SK-N-SH (cell line): ENCODE measurements around the gene PMF1. TPM values are rescaled to one million over a fixed set of nuclear protein-coding genes. Genes with fewer than 3 reads are reported as not detected.

Experiments used
- CTCF ChIA-PET: fragments of 300-600, 350-600 bp; formaldehyde crosslinking; extraction: SDS; loops from one replicate; lab custom pipeline; 2021; lab: Yijun Ruan, JAX
- POLR2A ChIA-PET: fragments of 350-600 bp; sonication (Branson Sonifier 250); formaldehyde crosslinking; extraction: SDS; loops from one replicate; lab custom pipeline; 2020; ENCODE audit warnings: antibody characterized with exemption, inconsistent platforms; lab: Yijun Ruan, JAX
- DNase-seq: peaks from one replicate; pipeline ENCODE4 v3.0.0; 2012
- H2AFZ ChIP-seq: fragments of 200-600 bp; sonication (generic); 2 replicates; pipeline ENCODE4 v1.8.1; 2016; ENCODE audit warnings: antibody characterized with exemption, mild to moderate bottlenecking, low read depth
- H3F3A ChIP-seq: fragments of 200-600 bp; sonication (generic); replicated peaks from 2 replicates; pipeline ENCODE3; 2016; ENCODE audit warnings: antibody characterized with exemption, mild to moderate bottlenecking; ENCODE audit not compliant: insufficient read depth
- H3K27ac ChIP-seq, 2 experiments: fragments of 200-500 bp in 1 of 2; fragments of 200-600 bp in 1 of 2; sonication (Bioruptor generic) in 1 of 2; sonication (generic), shearing (Covaris generic) in 1 of 2; 2 replicates each; pipeline versions ENCODE4 v1.5.1 to v1.6.1; 2014 to 2016; ENCODE audit warnings: low read depth in 2 of 2, inconsistent platforms in 1 of 2, low read length in 1 of 2, mild to moderate bottlenecking in 1 of 2, mixed read lengths in 1 of 2
- H3K27me3 ChIP-seq: fragments of 200-600 bp; sonication (generic), shearing (Covaris generic); 2 replicates; pipeline ENCODE4 v1.6.1; 2016; ENCODE audit warnings: mixed run types; ENCODE audit not compliant: insufficient read depth
- H3K36me3 ChIP-seq, 2 experiments: fragments of 200-500 bp in 1 of 2; fragments of 200-600 bp in 1 of 2; sonication (Bioruptor generic) in 1 of 2; sonication (generic) in 1 of 2; replicated peaks in 1 of 2; 2 replicates each; pipeline versions ENCODE3 to v1.5.1; 2014 to 2016; ENCODE audit warnings: low read length in 1 of 2, mild to moderate bottlenecking in 1 of 2; ENCODE audit not compliant: insufficient read depth in 2 of 2, control insufficient read depth in 1 of 2
- H3K4me1 ChIP-seq, 2 experiments: fragments of 200-500 bp in 1 of 2; fragments of 200-600 bp in 1 of 2; sonication (Bioruptor generic) in 1 of 2; sonication (generic), shearing (Covaris generic) in 1 of 2; 2 replicates each; pipeline versions ENCODE4 v1.5.1 to v1.6.1; 2014 to 2016; ENCODE audit warnings: low read depth in 1 of 2, low read length in 1 of 2, mixed run types in 1 of 2; ENCODE audit not compliant: insufficient read depth in 2 of 2, control insufficient read depth in 1 of 2
- H3K4me2 ChIP-seq: fragments of 200-600 bp; sonication (generic), shearing (Covaris generic); 2 replicates; pipeline ENCODE4 v1.6.1; 2017; ENCODE audit warnings: mixed run types
- H3K4me3 ChIP-seq, 2 experiments: fragments of 200-500 bp in 1 of 2; fragments of 200-600 bp in 1 of 2; sonication (Bioruptor generic) in 1 of 2; sonication (generic), shearing (Covaris generic) in 1 of 2; 2 replicates each; pipeline versions ENCODE4 v1.5.1 to v1.8.1; 2014 to 2016; ENCODE audit warnings: low read depth in 2 of 2, inconsistent platforms in 1 of 2, low read length in 1 of 2, mild to moderate bottlenecking in 1 of 2, mixed read lengths in 1 of 2, moderate library complexity in 1 of 2
- H3K79me2 ChIP-seq: fragments of 200-600 bp; sonication (generic); 2 replicates; pipeline ENCODE4 v1.8.1; 2017; ENCODE audit warnings: mild to moderate bottlenecking; ENCODE audit not compliant: insufficient read depth
- H3K9ac ChIP-seq: fragments of 200-600 bp; sonication (generic); 2 replicates; pipeline ENCODE4 v1.6.1; 2017; ENCODE audit warnings: mixed run types
- H3K9me2 ChIP-seq: fragments of 200-600 bp; sonication (generic); 2 replicates; pipeline ENCODE4 v1.6.1; 2017; ENCODE audit warnings: mixed run types
- H3K9me3 ChIP-seq: fragments of 200-600 bp; sonication (generic); 2 replicates; pipeline ENCODE4 v1.6.1; 2017; ENCODE audit warnings: mixed run types, mild to moderate bottlenecking, moderate library complexity
- H4K20me1 ChIP-seq: fragments of 200-600 bp; sonication (generic); 2 replicates; pipeline ENCODE4 v1.6.1; 2017; ENCODE audit warnings: mild to moderate bottlenecking, mixed run types; ENCODE audit not compliant: insufficient read depth
- EZH2phosphoT487 ChIP-seq: fragments of 200-600 bp; sonication (generic); IDR thresholded peaks from 2 replicates; pipeline ENCODE4 v1.6.1; 2017; ENCODE audit warnings: low read depth, mixed run types, mild to moderate bottlenecking, antibody characterized with exemption, moderate library complexity, borderline replicate concordance
- FOXJ3 ChIP-seq: sonication (generic); formaldehyde crosslinking; IDR thresholded peaks from 2 replicates; pipeline ENCODE4 v1.5.1; 2020; ENCODE audit warnings: mild to moderate bottlenecking, missing genetic modification reagents
- GATA2 ChIP-seq: sonication (generic); formaldehyde crosslinking; IDR thresholded peaks from 2 replicates; pipeline ENCODE4 v1.5.0; 2020; ENCODE audit warnings: mild to moderate bottlenecking, missing genetic modification reagents
- IRF3 ChIP-seq: fragments of 150-350 bp; IDR thresholded peaks from 2 replicates; pipeline ENCODE4 v1.6.1; 2016; ENCODE audit warnings: mild to moderate bottlenecking, low read depth, low read length
- JUND ChIP-seq: IDR thresholded peaks from 2 replicates; pipeline ENCODE4 v1.4.0; 2012
- MAX ChIP-seq: IDR thresholded peaks from 2 replicates; pipeline ENCODE4 v1.4.0; 2012; ENCODE audit warnings: low read depth
- MXI1 ChIP-seq: IDR thresholded peaks from 2 replicates; pipeline ENCODE4 v1.6.1; 2012; ENCODE audit warnings: mild to moderate bottlenecking, low read depth, low read length, improper control_type of control experiment
- NFIC ChIP-seq: IDR thresholded peaks from 2 replicates; pipeline ENCODE4 v1.4.0; 2012; ENCODE audit warnings: borderline replicate concordance
- NRF1 ChIP-seq: IDR thresholded peaks from 2 replicates; pipeline ENCODE4 v1.6.1; 2012; ENCODE audit warnings: low read depth, mild to moderate bottlenecking, low read length
- POLR2AphosphoS5 ChIP-seq: IDR thresholded peaks from 2 replicates; pipeline ENCODE4 v1.6.1; 2012; ENCODE audit warnings: low read depth, low read length
- RAD21 ChIP-seq: IDR thresholded peaks from 2 replicates; pipeline ENCODE4 v1.6.1; 2012; ENCODE audit warnings: mild to moderate bottlenecking, low read length
- RCOR1 ChIP-seq: fragments of 150-350 bp; IDR thresholded peaks from 2 replicates; pipeline ENCODE4 v1.6.1; 2017; ENCODE audit warnings: antibody characterized with exemption, low read length
- RFX5 ChIP-seq: IDR thresholded peaks from 2 replicates; pipeline ENCODE4 v1.6.1; 2012; ENCODE audit warnings: mild to moderate bottlenecking, improper control_type of control experiment, low read length
- RXRA ChIP-seq: IDR thresholded peaks from 2 replicates; pipeline ENCODE4 v1.4.0; 2012; ENCODE audit warnings: low read depth, mild to moderate bottlenecking, borderline replicate concordance
- TEAD4 ChIP-seq: IDR thresholded peaks from 2 replicates; pipeline ENCODE4 v1.4.0; 2012; ENCODE audit warnings: mild to moderate bottlenecking, borderline replicate concordance; ENCODE audit not compliant: insufficient read depth
- YY1 ChIP-seq: IDR thresholded peaks from 2 replicates; pipeline ENCODE4 v1.4.0; 2012; ENCODE audit warnings: low read depth, mild to moderate bottlenecking
- WGBS: methylation state at CpG from one replicate; pipeline ENCODE4 v1.1.6; 2017; ENCODE audit warnings: low lambda C conversion rate; 5-methylcytosine and 5-hydroxymethylcytosine counted together
- polyA plus RNA-seq, 3 experiments: library from polyadenylated mRNA; depleted of rRNA; stranded (reverse); fragments of >200 nt; gene quantifications; 2 replicates each; pipeline ENCODE4 v1.2.3, GENCODE V29; 2012
- TF ChIP-seq, protein P1 (sequence below): IDR thresholded peaks from 2 replicates; pipeline ENCODE4 v1.4.0; 2012; ENCODE audit warnings: low read depth, borderline replicate concordance
- TF ChIP-seq, protein P2 (sequence below): IDR thresholded peaks from 2 replicates; pipeline ENCODE4 v1.4.0; 2012; ENCODE audit warnings: low read depth, borderline replicate concordance

PMF1 gene
- polyA plus RNA-seq, 1 of the 3 experiments (the other 2 are of a cell fraction) = 89.5 TPM

DNA sequence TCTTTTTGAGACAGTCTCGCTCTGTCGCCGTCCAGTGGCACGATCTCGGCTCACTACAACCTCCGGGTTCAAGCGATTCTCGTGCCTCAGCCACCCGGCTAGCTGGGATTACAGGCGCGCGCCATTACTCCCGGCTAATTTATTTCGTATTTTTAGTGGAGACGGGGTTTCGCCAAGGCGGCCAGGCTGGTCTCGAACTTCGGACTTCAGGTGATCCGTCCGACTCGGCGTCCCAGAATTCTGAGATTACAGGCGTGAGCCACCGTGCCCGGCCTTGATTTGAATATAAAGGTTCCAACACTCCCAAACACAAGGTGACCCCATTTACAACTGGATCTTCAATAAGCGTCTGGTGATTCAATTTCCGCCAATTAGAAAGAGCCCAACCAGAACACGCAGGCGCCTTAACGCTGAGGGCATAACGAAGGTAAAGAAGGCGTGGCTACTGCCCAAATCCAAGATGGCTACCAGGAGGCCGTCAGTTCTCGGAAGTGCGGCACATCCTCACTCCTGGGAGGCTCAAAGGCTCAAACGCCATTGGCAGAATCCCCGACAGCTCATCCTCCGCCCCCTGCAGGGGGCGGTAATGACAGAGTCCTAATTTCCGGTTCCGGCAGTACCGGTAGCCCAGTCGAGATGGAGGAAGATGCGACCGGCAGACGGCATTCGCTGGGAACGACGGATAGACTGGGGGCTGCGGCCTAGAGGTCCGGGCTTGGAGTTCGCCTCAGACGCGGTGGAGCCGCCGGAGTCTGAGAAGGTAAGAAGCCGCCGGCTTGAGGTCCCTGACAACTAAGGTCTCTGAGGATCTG is 19.1 kb upstream of the PMF1 start, which contains the start of gene SLC25A44 (continued):
- TF ChIP-seq RXRA = no peak
- peak; percentile 28; the same call in 1 of the 2 replicates for TF ChIP-seq IRF3
- TF ChIP-seq RCOR1 = peak; percentile 16; the same call in 1 of the 2 replicates
- TF ChIP-seq POLR2AphosphoS5 = peak; percentile 90
- TF ChIP-seq, all 33 proteins: peak for 13

GRCh38 chr1:156194300-156194652 is 18.5 kb upstream of the PMF1 start:
- Histone ChIP-seq H3K4me1 (peaks cover 7 to 16% of the 10 kb centered on the region in 2 experiments; a peak in 2 of 4 replicates), H3K36me3 (peaks cover 9 to 21% of the 10 kb centered on the region in 2 experiments), H4K20me1 (0 out of 2 replicates have a peak, but pooled peaks cover 4% of the 10 kb centered on the region), H3K9me2 (no peaks in the 10 kb centered on the region), H3K4me3 (peak overlapping the region; percentile 69 to 78), H3K9ac (peak overlapping the region; percentile 81), H3F3A (no peaks in the 10 kb centered on the region), H3K79me2 (peaks cover 53% of the 10 kb centered on the region), H3K9me3 (no peaks in the 10 kb centered on the region), H3K27me3 (no peaks in the 10 kb centered on the region), H3K4me2 (peak overlapping the region; percentile 92), H3K27ac (peak overlapping the region; percentile 67 to 77; a peak in 3 of 4 replicates), H2AFZ (no peak overlapping the region; the same call in 1 of the 2 replicates)
- WGBS = under 1% methylated on average over 14 of the region's 14 CpGs
- CTCF ChIA-PET = interaction anchor here (1.0 to 1.5 kb wide), 8 partner anchors 14 to 125 kb away, joined by 3 to 5 read pairs (median 4); partner anchors contain the start of gene PMF1
- DNase-seq = peak; percentile 42
- POLR2A ChIA-PET = interaction anchor here (0.6 to 1.5 kb wide), 2 partner anchors 11 to 17 kb away, joined by 3 to 4 read pairs; no protein-coding TSS in a partner anchor
- TF ChIP-seq, protein P1, sequence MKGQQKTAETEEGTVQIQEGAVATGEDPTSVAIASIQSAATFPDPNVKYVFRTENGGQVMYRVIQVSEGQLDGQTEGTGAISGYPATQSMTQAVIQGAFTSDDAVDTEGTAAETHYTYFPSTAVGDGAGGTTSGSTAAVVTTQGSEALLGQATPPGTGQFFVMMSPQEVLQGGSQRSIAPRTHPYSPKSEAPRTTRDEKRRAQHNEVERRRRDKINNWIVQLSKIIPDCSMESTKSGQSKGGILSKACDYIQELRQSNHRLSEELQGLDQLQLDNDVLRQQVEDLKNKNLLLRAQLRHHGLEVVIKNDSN = peak; percentile 61; the same call in 1 of the 2 replicates
- TF ChIP-seq MXI1 (0 out of 2 replicates have a peak, but pooled peaks have one; percentile 71), YY1 (no peak)

DNA sequence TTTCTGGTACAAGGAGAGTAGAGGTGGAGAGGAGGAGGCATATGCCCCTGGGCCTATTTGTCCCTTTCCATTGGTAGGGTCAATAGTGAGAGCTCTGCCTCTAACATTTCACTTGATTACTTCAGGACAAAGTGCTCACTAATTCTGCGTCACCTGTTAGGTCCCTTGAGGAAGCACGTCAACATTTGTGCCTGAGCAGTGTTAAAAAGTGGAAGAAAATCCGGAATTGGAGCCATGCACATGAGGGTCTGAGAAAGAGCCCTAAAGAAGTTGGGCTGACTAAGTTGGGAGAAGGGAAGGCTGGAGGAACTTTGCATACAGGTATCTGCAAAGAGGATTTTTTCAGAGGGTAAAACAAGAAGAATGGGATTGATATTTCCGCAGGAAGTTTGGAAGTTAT is 17.0 kb upstream of the PMF1 start:
- Histone ChIP-seq H3K9me3 (no peaks in the 10 kb centered on the region), H4K20me1 (0 out of 2 replicates have a peak, but pooled peaks cover 4% of the 10 kb centered on the region), H3K9ac (no peak overlapping the region), H3K4me2 (no peak overlapping the region), H3K27ac (no peak overlapping the region), H3K9me2 (no peaks in the 10 kb centered on the region), H3K4me3 (no peak overlapping the region), H3K79me2 (peaks cover 66% of the 10 kb centered on the region), H3K4me1 (peaks cover 7 to 16% of the 10 kb centered on the region in 2 experiments; a peak in 2 of 4 replicates), H3K27me3 (no peaks in the 10 kb centered on the region), H3K36me3 (peaks cover 9 to 33% of the 10 kb centered on the region in 2 experiments), H2AFZ (no peak overlapping the region), H3F3A (no peaks in the 10 kb centered on the region)
- DNase-seq = no peak
- ChIA-PET POLR2A (no interaction called here), CTCF (interaction anchor here (1.1 to 1.4 kb wide), 3 partner anchors 13 to 105 kb away, joined by 3 read pairs; no protein-coding TSS in a partner anchor)
- WGBS = 91% methylated on average over 4 of the region's 4 CpGs
- no peak for TF ChIP-seq EZH2phosphoT487
- no peak for TF ChIP-seq NRF1
- no peak for TF ChIP-seq RAD21
- no peak for TF ChIP-seq NFIC
- TF ChIP-seq GATA2 = no peak
- no peak for TF ChIP-seq MAX
- TF ChIP-seq RFX5 = no peak
- TF ChIP-seq TEAD4 = no peak
- no peak for TF ChIP-seq POLR2AphosphoS5
- TF ChIP-seq, protein P2, sequence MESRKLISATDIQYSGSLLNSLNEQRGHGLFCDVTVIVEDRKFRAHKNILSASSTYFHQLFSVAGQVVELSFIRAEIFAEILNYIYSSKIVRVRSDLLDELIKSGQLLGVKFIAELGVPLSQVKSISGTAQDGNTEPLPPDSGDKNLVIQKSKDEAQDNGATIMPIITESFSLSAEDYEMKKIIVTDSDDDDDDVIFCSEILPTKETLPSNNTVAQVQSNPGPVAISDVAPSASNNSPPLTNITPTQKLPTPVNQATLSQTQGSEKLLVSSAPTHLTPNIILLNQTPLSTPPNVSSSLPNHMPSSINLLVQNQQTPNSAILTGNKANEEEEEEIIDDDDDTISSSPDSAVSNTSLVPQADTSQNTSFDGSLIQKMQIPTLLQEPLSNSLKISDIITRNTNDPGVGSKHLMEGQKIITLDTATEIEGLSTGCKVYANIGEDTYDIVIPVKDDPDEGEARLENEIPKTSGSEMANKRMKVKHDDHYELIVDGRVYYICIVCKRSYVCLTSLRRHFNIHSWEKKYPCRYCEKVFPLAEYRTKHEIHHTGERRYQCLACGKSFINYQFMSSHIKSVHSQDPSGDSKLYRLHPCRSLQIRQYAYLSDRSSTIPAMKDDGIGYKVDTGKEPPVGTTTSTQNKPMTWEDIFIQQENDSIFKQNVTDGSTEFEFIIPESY = no peak
- no peak for TF ChIP-seq IRF3
- no peak for TF ChIP-seq JUND
- TF ChIP-seq FOXJ3 = no peak
